ENCODE results near the gene USP49.

Gene USP49

GRCh38 chr6:41859356-41859755, 35.8 kb downstream of the USP49 start:
- ChIA-PET POLR2A (no interaction called here), CTCF (interaction anchor here (0.8 to 1.2 kb wide), 2 partner anchors 10 to 18 kb away, joined by 3 read pairs; no protein-coding TSS in a partner anchor)
- Histone ChIP-seq H3K9me3 (ENCODE audit: control extremely low read depth in 1 of 5, control insufficient read depth in 4 of 5, insufficient read depth in 2 of 5, low read depth in 1 of 5, low read length in 4 of 5) (no peaks in the 10 kb centered on the region), H3K4me3 (ENCODE audit: control insufficient read depth in 1 of 7, extremely low read depth in 1 of 7, insufficient read depth in 4 of 7, low read depth in 2 of 7, low read length in 6 of 7) (no peak overlapping the region), H3K36me3 (ENCODE audit: control insufficient read depth in 4 of 4, insufficient read depth in 4 of 4, low read length in 3 of 4) (no peaks in the 10 kb centered on the region), H3K27ac (ENCODE audit: insufficient read depth in 1 of 2, low read depth in 1 of 2, low read length in 2 of 2, poor library complexity in 1 of 2, severe bottlenecking in 2 of 2) (no peak overlapping the region), H3K27me3 (replicated peaks in 2 of 5; ENCODE audit: control insufficient read depth in 4 of 5, insufficient read depth in 5 of 5, low read length in 4 of 5) (no peaks in the 10 kb centered on the region), H3K4me1 (ENCODE audit: control extremely low read depth in 1 of 4, control insufficient read depth in 4 of 4, insufficient read depth in 4 of 4, low read length in 3 of 4) (no peaks in the 10 kb centered on the region)
- WGBS (ENCODE audit: insufficient coverage) = 100% methylated on average over 4 of the region's 6 CpGs
- DNase-seq = no peak

- H3K4me1 ChIP-seq (ENCODE audit: control extremely low read depth in 1 of 4, control insufficient read depth in 4 of 4, insufficient read depth in 4 of 4, low read length in 3 of 4) = no peaks in the 10 kb centered on the region
- DNase-seq = no peak
- no peaks in the 10 kb centered on the region for H3K36me3 ChIP-seq (ENCODE audit: control insufficient read depth in 4 of 4, insufficient read depth in 4 of 4, low read length in 3 of 4)
- POLR2A ChIA-PET = no interaction called here
- H3K27me3 ChIP-seq (replicated peaks in 2 of 5; ENCODE audit: control insufficient read depth in 4 of 5, insufficient read depth in 5 of 5, low read length in 4 of 5) = no peaks in the 10 kb centered on the region
- H3K9me3 ChIP-seq (ENCODE audit: control extremely low read depth in 1 of 5, control insufficient read depth in 4 of 5, insufficient read depth in 2 of 5, low read depth in 1 of 5, low read length in 4 of 5) = no peaks in the 10 kb centered on the region
- H3K27ac ChIP-seq (ENCODE audit: insufficient read depth in 1 of 2, low read depth in 1 of 2, low read length in 2 of 2, poor library complexity in 1 of 2, severe bottlenecking in 2 of 2) = no peak overlapping the region
- 100% methylated on average over 1 of the region's 2 CpGs for WGBS (ENCODE audit: insufficient coverage)
- CTCF ChIA-PET = interaction anchor here (1.4 kb wide), 1 partner anchor 12 kb away, joined by 3 read pairs; no protein-coding TSS in a partner anchor
- no peak overlapping the region for H3K4me3 ChIP-seq (ENCODE audit: control insufficient read depth in 1 of 7, extremely low read depth in 1 of 7, insufficient read depth in 4 of 7, low read depth in 2 of 7, low read length in 6 of 7)
These were observed 36.5 kb downstream of the USP49 start for GRCh38 chr6:41858703-41859102.

GRCh38 chr6:41850861-41851260, 44.3 kb downstream of the USP49 start:
- POLR2A ChIA-PET = no interaction called here
- Histone ChIP-seq H3K27ac (ENCODE audit: insufficient read depth in 1 of 2, low read depth in 1 of 2, low read length in 2 of 2, poor library complexity in 1 of 2, severe bottlenecking in 2 of 2) (no peak overlapping the region), H3K36me3 (ENCODE audit: control insufficient read depth in 4 of 4, insufficient read depth in 4 of 4, low read length in 3 of 4) (peaks cover 0 to 3% (median 0%) of the 10 kb centered on the region in 4 experiments), H3K9me3 (ENCODE audit: control extremely low read depth in 1 of 5, control insufficient read depth in 4 of 5, insufficient read depth in 2 of 5, low read depth in 1 of 5, low read length in 4 of 5) (peaks cover 0 to 2% (median 0%) of the 10 kb centered on the region in 5 experiments), H3K4me3 (ENCODE audit: control insufficient read depth in 1 of 7, extremely low read depth in 1 of 7, insufficient read depth in 4 of 7, low read depth in 2 of 7, low read length in 6 of 7) (no peak overlapping the region), H3K4me1 (ENCODE audit: control extremely low read depth in 1 of 4, control insufficient read depth in 4 of 4, insufficient read depth in 4 of 4, low read length in 3 of 4) (peaks cover 0 to 1% (median 0%) of the 10 kb centered on the region in 4 experiments), H3K27me3 (replicated peaks in 2 of 5; ENCODE audit: control insufficient read depth in 4 of 5, insufficient read depth in 5 of 5, low read length in 4 of 5) (no peaks in the 10 kb centered on the region)
- no peak for DNase-seq
- CTCF ChIA-PET = no interaction called here
- WGBS (ENCODE audit: insufficient coverage) = no CpG with 5 or more reads among the region's 3 CpGs

GRCh38 chr6:41846666-41847237, 48.4 kb downstream of the USP49 start:
- WGBS (ENCODE audit: insufficient coverage) = 0% methylated on average over 1 of the region's 1 CpG
- H3K9me3 ChIP-seq (ENCODE audit: control extremely low read depth in 1 of 5, control insufficient read depth in 4 of 5, insufficient read depth in 2 of 5, low read depth in 1 of 5, low read length in 4 of 5) = peaks cover 0 to 2% (median 0%) of the 10 kb centered on the region in 5 experiments
- peaks cover 0 to 1% (median 0%) of the 10 kb centered on the region in 4 experiments for H3K4me1 ChIP-seq (ENCODE audit: control extremely low read depth in 1 of 4, control insufficient read depth in 4 of 4, insufficient read depth in 4 of 4, low read length in 3 of 4)
- CTCF ChIA-PET = interaction anchor here (0.6 to 9.2 kb wide), 19 partner anchors 8 to 309 kb away, joined by 3 to 105 read pairs (median 3); partner anchors contain the start of gene TOMM6
- POLR2A ChIA-PET = no interaction called here
- H3K36me3 ChIP-seq (ENCODE audit: control insufficient read depth in 4 of 4, insufficient read depth in 4 of 4, low read length in 3 of 4) = peaks cover 0 to 3% (median 0%) of the 10 kb centered on the region in 4 experiments
- peak overlapping the region in 1 of 2 experiments; percentile 56 for H3K27ac ChIP-seq (ENCODE audit: insufficient read depth in 1 of 2, low read depth in 1 of 2, low read length in 2 of 2, poor library complexity in 1 of 2, severe bottlenecking in 2 of 2)
- H3K27me3 ChIP-seq (replicated peaks in 2 of 5; ENCODE audit: control insufficient read depth in 4 of 5, insufficient read depth in 5 of 5, low read length in 4 of 5) = no peaks in the 10 kb centered on the region
- no peak overlapping the region for H3K4me3 ChIP-seq (ENCODE audit: control insufficient read depth in 1 of 7, extremely low read depth in 1 of 7, insufficient read depth in 4 of 7, low read depth in 2 of 7, low read length in 6 of 7)
- DNase-seq = peak; percentile 61 to 75 (median 65)

GRCh38 chr6:41843178-41843577, 52.0 kb downstream of the USP49 start:
- CTCF ChIA-PET = interaction anchor here (1.2 to 9.2 kb wide), 2 partner anchors 12 to 201 kb away, joined by 3 to 105 read pairs; no protein-coding TSS in a partner anchor
- whole genome bisulfite sequencing (ENCODE audit: insufficient coverage) = 94% methylated on average over 5 of the region's 9 CpGs
- H3K4me1 ChIP-seq (ENCODE audit: control extremely low read depth in 1 of 4, control insufficient read depth in 4 of 4, insufficient read depth in 4 of 4, low read length in 3 of 4) = peaks cover 0 to 1% (median 0%) of the 10 kb centered on the region in 4 experiments
- no peaks in the 10 kb centered on the region for H3K36me3 ChIP-seq (ENCODE audit: control insufficient read depth in 4 of 4, insufficient read depth in 4 of 4, low read length in 3 of 4)
- H3K27me3 ChIP-seq (replicated peaks in 2 of 5; ENCODE audit: control insufficient read depth in 4 of 5, insufficient read depth in 5 of 5, low read length in 4 of 5) = no peaks in the 10 kb centered on the region
- no peak overlapping the region for H3K27ac ChIP-seq (ENCODE audit: insufficient read depth in 1 of 2, low read depth in 1 of 2, low read length in 2 of 2, poor library complexity in 1 of 2, severe bottlenecking in 2 of 2)
- H3K9me3 ChIP-seq (ENCODE audit: control extremely low read depth in 1 of 5, control insufficient read depth in 4 of 5, insufficient read depth in 2 of 5, low read depth in 1 of 5, low read length in 4 of 5) = no peaks in the 10 kb centered on the region
- H3K4me3 ChIP-seq (ENCODE audit: control insufficient read depth in 1 of 7, extremely low read depth in 1 of 7, insufficient read depth in 4 of 7, low read depth in 2 of 7, low read length in 6 of 7) = no peak overlapping the region
- no peak for DNase-seq
- POLR2A ChIA-PET = no interaction called here

GRCh38 chr6:41840326-41840725, 54.8 kb downstream of the USP49 start:
- DNase-seq = no peak
- Histone ChIP-seq H3K4me1 (ENCODE audit: control extremely low read depth in 1 of 4, control insufficient read depth in 4 of 4, insufficient read depth in 4 of 4, low read length in 3 of 4) (no peaks in the 10 kb centered on the region), H3K27ac (ENCODE audit: insufficient read depth in 1 of 2, low read depth in 1 of 2, low read length in 2 of 2, poor library complexity in 1 of 2, severe bottlenecking in 2 of 2) (no peak overlapping the region), H3K9me3 (ENCODE audit: control extremely low read depth in 1 of 5, control insufficient read depth in 4 of 5, insufficient read depth in 2 of 5, low read depth in 1 of 5, low read length in 4 of 5) (peaks cover 0 to 1% (median 0%) of the 10 kb centered on the region in 5 experiments), H3K27me3 (replicated peaks in 2 of 5; ENCODE audit: control insufficient read depth in 4 of 5, insufficient read depth in 5 of 5, low read length in 4 of 5) (no peaks in the 10 kb centered on the region), H3K36me3 (ENCODE audit: control insufficient read depth in 4 of 4, insufficient read depth in 4 of 4, low read length in 3 of 4) (no peaks in the 10 kb centered on the region), H3K4me3 (ENCODE audit: control insufficient read depth in 1 of 7, extremely low read depth in 1 of 7, insufficient read depth in 4 of 7, low read depth in 2 of 7, low read length in 6 of 7) (no peak overlapping the region)
- WGBS (ENCODE audit: insufficient coverage) = 86% methylated on average over 1 of the region's 4 CpGs
- CTCF ChIA-PET = interaction anchor here (9.2 kb wide), 1 partner anchor 204 kb away, joined by 105 read pairs; no protein-coding TSS in a partner anchor
- POLR2A ChIA-PET = no interaction called here

GRCh38 chr6:41836660-41837052, 58.5 kb downstream of the USP49 start:
- Histone ChIP-seq H3K4me3 (ENCODE audit: control insufficient read depth in 1 of 7, extremely low read depth in 1 of 7, insufficient read depth in 4 of 7, low read depth in 2 of 7, low read length in 6 of 7) (no peak overlapping the region), H3K27ac (ENCODE audit: insufficient read depth in 1 of 2, low read depth in 1 of 2, low read length in 2 of 2, poor library complexity in 1 of 2, severe bottlenecking in 2 of 2) (no peak overlapping the region), H3K27me3 (replicated peaks in 2 of 5; ENCODE audit: control insufficient read depth in 4 of 5, insufficient read depth in 5 of 5, low read length in 4 of 5) (no peaks in the 10 kb centered on the region), H3K36me3 (ENCODE audit: control insufficient read depth in 4 of 4, insufficient read depth in 4 of 4, low read length in 3 of 4) (no peaks in the 10 kb centered on the region), H3K9me3 (ENCODE audit: control extremely low read depth in 1 of 5, control insufficient read depth in 4 of 5, insufficient read depth in 2 of 5, low read depth in 1 of 5, low read length in 4 of 5) (peaks cover 0 to 1% (median 0%) of the 10 kb centered on the region in 5 experiments), H3K4me1 (ENCODE audit: control extremely low read depth in 1 of 4, control insufficient read depth in 4 of 4, insufficient read depth in 4 of 4, low read length in 3 of 4) (no peaks in the 10 kb centered on the region)
- ChIA-PET CTCF (interaction anchor here (0.8 to 1.1 kb wide), 2 partner anchors 10 to 69 kb away, joined by 3 read pairs; no protein-coding TSS in a partner anchor), POLR2A (no interaction called here)
- no CpG with 5 or more reads among the region's 2 CpGs for WGBS (ENCODE audit: insufficient coverage)
- DNase-seq = no peak

All from common myeloid progenitor, CD34-positive (primary cell).